ENCODE measurements around the gene NGRN. TPM values are rescaled to one million over a fixed set of nuclear protein-coding genes. Genes with fewer than 3 reads are reported as not detected.

The NGRN gene
- polyA plus RNA-seq, 1 donor from 2014 or later: 466 TPM

- Histone ChIP-seq H3K36me3 (ENCODE audit: insufficient read depth, low read length) (no peaks in the 10 kb centered on the region), H3K79me2 (replicated peaks; ENCODE audit: insufficient read depth, low read length) (no peaks in the 10 kb centered on the region), H3K4me2 (ENCODE audit: low read length) (no peak overlapping the region), H3K9me3 (ENCODE audit: low read length) (no peaks in the 10 kb centered on the region), H3K9ac (ENCODE audit: low read length) (no peak overlapping the region), H3K9me2 (ENCODE audit: insufficient read depth, low read length) (no peaks in the 10 kb centered on the region), H2AFZ (ENCODE audit: low read depth, low read length) (no peak overlapping the region), H3K27me3 (ENCODE audit: insufficient read depth, low read depth, low read length) (no peaks in the 10 kb centered on the region), H3F3A (ENCODE audit: insufficient read depth, low read length, poor library complexity, severe bottlenecking) (no peaks in the 10 kb centered on the region), H4K20me1 (ENCODE audit: insufficient read depth) (no peaks in the 10 kb centered on the region), H3K4me3 (ENCODE audit: low read length) (no peak overlapping the region), H3K27ac (ENCODE audit: low read length) (no peak overlapping the region)
- no peak for TF ChIP-seq RAD21 (conservative IDR thresholded peaks at IDR 0.05)
- TF ChIP-seq, protein P1, sequence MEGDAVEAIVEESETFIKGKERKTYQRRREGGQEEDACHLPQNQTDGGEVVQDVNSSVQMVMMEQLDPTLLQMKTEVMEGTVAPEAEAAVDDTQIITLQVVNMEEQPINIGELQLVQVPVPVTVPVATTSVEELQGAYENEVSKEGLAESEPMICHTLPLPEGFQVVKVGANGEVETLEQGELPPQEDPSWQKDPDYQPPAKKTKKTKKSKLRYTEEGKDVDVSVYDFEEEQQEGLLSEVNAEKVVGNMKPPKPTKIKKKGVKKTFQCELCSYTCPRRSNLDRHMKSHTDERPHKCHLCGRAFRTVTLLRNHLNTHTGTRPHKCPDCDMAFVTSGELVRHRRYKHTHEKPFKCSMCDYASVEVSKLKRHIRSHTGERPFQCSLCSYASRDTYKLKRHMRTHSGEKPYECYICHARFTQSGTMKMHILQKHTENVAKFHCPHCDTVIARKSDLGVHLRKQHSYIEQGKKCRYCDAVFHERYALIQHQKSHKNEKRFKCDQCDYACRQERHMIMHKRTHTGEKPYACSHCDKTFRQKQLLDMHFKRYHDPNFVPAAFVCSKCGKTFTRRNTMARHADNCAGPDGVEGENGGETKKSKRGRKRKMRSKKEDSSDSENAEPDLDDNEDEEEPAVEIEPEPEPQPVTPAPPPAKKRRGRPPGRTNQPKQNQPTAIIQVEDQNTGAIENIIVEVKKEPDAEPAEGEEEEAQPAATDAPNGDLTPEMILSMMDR (IDR thresholded peaks at IDR 0.05; ENCODE audit: poor library complexity, severe bottlenecking): no peak
- no peak for TF ChIP-seq POLR2AphosphoS5 (IDR thresholded peaks at IDR 0.05)
- no peak for TF ChIP-seq REST (IDR thresholded peaks at IDR 0.05; ENCODE audit: borderline replicate concordance)
- no peak for TF ChIP-seq MXI1 (conservative IDR thresholded peaks at IDR 0.05; ENCODE audit: poor library complexity, severe bottlenecking)
- no peak for TF ChIP-seq SMC3 (conservative IDR thresholded peaks at IDR 0.05; ENCODE audit: poor library complexity)
- no peak for TF ChIP-seq TAF1 (IDR thresholded peaks at IDR 0.05; ENCODE audit: low read depth)
- TF ChIP-seq EP300 (conservative IDR thresholded peaks at IDR 0.05; ENCODE audit: poor library complexity, severe bottlenecking): no peak
- TF ChIP-seq EZH2 (IDR thresholded peaks at IDR 0.05; ENCODE audit: borderline replicate concordance, insufficient read depth, low read length, poor library complexity, severe bottlenecking): no peak
Observed at GRCh38 chr15:90225047-90225446, 40.4 kb upstream of the NGRN start.

- no peak overlapping the region for H3K9ac ChIP-seq (ENCODE audit: low read length)
- H3K27ac ChIP-seq (ENCODE audit: low read length): no peak overlapping the region
- H4K20me1 ChIP-seq (ENCODE audit: insufficient read depth): no peaks in the 10 kb centered on the region
- no peaks in the 10 kb centered on the region for H3F3A ChIP-seq (ENCODE audit: insufficient read depth, low read length, poor library complexity, severe bottlenecking)
- no peaks in the 10 kb centered on the region for H3K27me3 ChIP-seq (ENCODE audit: insufficient read depth, low read depth, low read length)
- no peaks in the 10 kb centered on the region for H3K79me2 ChIP-seq (replicated peaks; ENCODE audit: insufficient read depth, low read length)
- no peaks in the 10 kb centered on the region for H3K9me2 ChIP-seq (ENCODE audit: insufficient read depth, low read length)
- TF ChIP-seq TAF1 (IDR thresholded peaks at IDR 0.05; ENCODE audit: low read depth): no peak
- no peak for TF ChIP-seq EP300 (conservative IDR thresholded peaks at IDR 0.05; ENCODE audit: poor library complexity, severe bottlenecking)
- no peak for TF ChIP-seq RAD21 (conservative IDR thresholded peaks at IDR 0.05)
- TF ChIP-seq EZH2 (IDR thresholded peaks at IDR 0.05; ENCODE audit: borderline replicate concordance, insufficient read depth, low read length, poor library complexity, severe bottlenecking): no peak
- TF ChIP-seq REST (IDR thresholded peaks at IDR 0.05; ENCODE audit: borderline replicate concordance): no peak
- no peak for TF ChIP-seq MXI1 (conservative IDR thresholded peaks at IDR 0.05; ENCODE audit: poor library complexity, severe bottlenecking)
- TF ChIP-seq, protein P1 (IDR thresholded peaks at IDR 0.05; ENCODE audit: poor library complexity, severe bottlenecking): no peak
- TF ChIP-seq POLR2AphosphoS5 (IDR thresholded peaks at IDR 0.05): no peak
- TF ChIP-seq SMC3 (conservative IDR thresholded peaks at IDR 0.05; ENCODE audit: poor library complexity): no peak
- H2AFZ ChIP-seq (ENCODE audit: low read depth, low read length): no peak overlapping the region
- no peaks in the 10 kb centered on the region for H3K9me3 ChIP-seq (ENCODE audit: low read length)
- H3K36me3 ChIP-seq (ENCODE audit: insufficient read depth, low read length): no peaks in the 10 kb centered on the region
- no peak overlapping the region for H3K4me3 ChIP-seq (ENCODE audit: low read length)
- no peak overlapping the region for H3K4me2 ChIP-seq (ENCODE audit: low read length)
Observed at GRCh38 chr15:90225504-90226234, 39.8 kb upstream of the NGRN start.
